A375 (cell line): ENCODE measurements around the gene CYB5D1. TPM values are rescaled to one million over a fixed set of nuclear protein-coding genes. Genes with fewer than 3 reads are reported as not detected.
A peak's percentile ranks its signal among the peaks of the same experiment; 100 is the strongest.

Experiments
- small RNA-seq: library from RNA; depleted of rRNA; stranded (forward); fragments of <200 nt; gene quantifications from one replicate; pipeline ENCODE3, GENCODE V24; 2014
- total RNA-seq: library from RNA; depleted of rRNA; stranded (reverse); fragments of >200 nt; shearing (Covaris generic); gene quantifications from 2 replicates; pipeline ENCODE4 v1.2.3, GENCODE V29; 2014; rRNA removed

Gene CYB5D1
- total RNA-seq: 9.3 and 11.5 TPM in 2 replicates

GRCh38 chr17:7857713-7858521 is at the start of gene CYB5D1:
CYB5D1 (plus strand) TSS chr17:7858003; CDS start chr17:7858135, 132 bp downstream.

GRCh38 chr17:7833795-7834541 is 23.8 kb upstream of the CYB5D1 start, which contains the start of gene KDM6B:
KDM6B (plus strand) TSS chr17:7834217; CDS start chr17:7845555, 11,338 bp downstream.

GRCh38 chr17:7854851-7855659 is 2.7 kb upstream of the CYB5D1 start, which contains the start of gene TMEM88:
TMEM88 (plus strand) TSS chr17:7855066; CDS start chr17:7855075, 9 bp downstream.

GRCh38 chr17:7856811-7857712 is 741 bp upstream of the CYB5D1 start, which contains the start of gene NAA38:
NAA38 (minus strand) TSS chr17:7857559; CDS start chr17:7857463, 96 bp downstream.

GRCh38 chr17:7888184-7888920 is 30.5 kb downstream of the CYB5D1 start, which contains the start of gene CHD3:
CHD3 (plus strand) TSS chr17:7888789; CDS start chr17:7889001, 212 bp downstream.

Small RNAs within 50 kb of the gene (small RNA-seq; reads per million reads assigned to genes)
- gene SCARNA21: 61.9 reads per million, percentile 95 among the genes with 10 or more reads in this experiment

Other genes starting within 250 kb of the CYB5D1 start
- 78.4 and 79.8 TPM in 2 replicates for gene FXR2, start 243.1 kb upstream of the CYB5D1 start, total RNA-seq
- 36.6 and 36.9 TPM in 2 replicates for gene SAT2, start 230.2 kb upstream of the CYB5D1 start, total RNA-seq
- gene SHBG, start 227.9 kb upstream of the CYB5D1 start, total RNA-seq: not detected in 2 replicates
- 0.03 and 0.08 TPM in 2 replicates for gene ATP1B2, start 207.1 kb upstream of the CYB5D1 start, total RNA-seq
- 40.1 and 41.7 TPM in 2 replicates for gene TP53, start 170.5 kb upstream of the CYB5D1 start, total RNA-seq
- 10.4 and 22.0 TPM in 2 replicates for gene WRAP53, start 169.5 kb upstream of the CYB5D1 start, total RNA-seq
- gene EFNB3, start 152.8 kb upstream of the CYB5D1 start, total RNA-seq: 2.6 and 3.1 TPM in 2 replicates
- gene DNAH2, start 140.3 kb upstream of the CYB5D1 start, total RNA-seq: 4.2 and 8.5 TPM in 2 replicates
- gene KDM6B, start 23.8 kb upstream of the CYB5D1 start, total RNA-seq: 38.3 and 73.9 TPM in 2 replicates
- gene TMEM88, start 2.9 kb upstream of the CYB5D1 start, total RNA-seq: 1.4 TPM in 1 of 2 replicates, not detected in the other
- gene NAA38, start 444 bp upstream of the CYB5D1 start, total RNA-seq: 159 and 172 TPM in 2 replicates
- 77.9 and 83.9 TPM in 2 replicates for gene CHD3, start 30.8 kb downstream of the CYB5D1 start, total RNA-seq
- 3.0 and 4.1 TPM in 2 replicates for gene RNF227, start 58.3 kb downstream of the CYB5D1 start, total RNA-seq
- gene KCNAB3, start 71.9 kb downstream of the CYB5D1 start, total RNA-seq: 2.0 and 4.4 TPM in 2 replicates
- gene TRAPPC1, start 73.9 kb downstream of the CYB5D1 start, total RNA-seq: 38.9 and 39.0 TPM in 2 replicates
- 22.0 and 34.0 TPM in 2 replicates for gene CNTROB, start 74.2 kb downstream of the CYB5D1 start, total RNA-seq
- gene GUCY2D, start 144.6 kb downstream of the CYB5D1 start, total RNA-seq: not detected in 2 replicates
- 0.26 and 0.32 TPM in 2 replicates for gene ALOX15B, start 181.1 kb downstream of the CYB5D1 start, total RNA-seq
- gene ALOX12B, start 229.7 kb downstream of the CYB5D1 start, total RNA-seq: 0.19 and 0.94 TPM in 2 replicates